Stimulated activated CD8-positive, alpha-beta memory T cell treated with anti-CD3 and anti-CD28 coated beads, Interleukin-4, amount 100 ng/mL, for 1 hour (primary cell): ENCODE data around the gene LAMA3.

Experiments used
- DNase-seq, 2 donors: peaks; one replicate each; pipeline ENCODE4 v3.0.0-alpha.2; 2020; ENCODE audit warnings: low read depth in 2 of 2, low spot score in 1 of 2

LAMA3 gene

GRCh38 chr18:23689031-23689615 is at the start of gene LAMA3:
Gene LAMA3 (plus strand): TSS chr18:23689453. CDS start chr18:23689684, 231 bp downstream.
- no peak for DNase-seq

GRCh38 chr18:23640052-23640451 is 49.2 kb upstream of the LAMA3 start:
- DNase-seq, result no peak

- no peak for DNase-seq
Observed at GRCh38 chr18:23641143-23641720, 48.0 kb upstream of the LAMA3 start.

- DNase-seq, result no peak
Observed at GRCh38 chr18:23641937-23642666, 47.2 kb upstream of the LAMA3 start.

- no peak for DNase-seq
Observed at GRCh38 chr18:23643815-23644490, 45.3 kb upstream of the LAMA3 start.

- DNase-seq, result no peak
Observed at GRCh38 chr18:23645568-23646175, 43.6 kb upstream of the LAMA3 start.

GRCh38 chr18:23646282-23646681 is 43.0 kb upstream of the LAMA3 start:
- no peak for DNase-seq

GRCh38 chr18:23648456-23648855 is 40.8 kb upstream of the LAMA3 start:
- no peak for DNase-seq

GRCh38 chr18:23648940-23649607 is 40.2 kb upstream of the LAMA3 start:
- no peak for DNase-seq

GRCh38 chr18:23650968-23651927 is 38.0 kb upstream of the LAMA3 start:
- no peak for DNase-seq

- no peak for DNase-seq
Observed at GRCh38 chr18:23652232-23652631, 37.0 kb upstream of the LAMA3 start.

GRCh38 chr18:23658285-23658684 is 31.0 kb upstream of the LAMA3 start:
- DNase-seq, result no peak

GRCh38 chr18:23661735-23662308 is 27.4 kb upstream of the LAMA3 start:
- DNase-seq, result no peak

GRCh38 chr18:23662309-23663263 is 26.7 kb upstream of the LAMA3 start, which contains the start of gene ANKRD29:
Gene ANKRD29 (minus strand): TSS chr18:23662911. CDS start chr18:23662730, 181 bp downstream.
- peak in 1 of 2 donors; percentile 4 for DNase-seq

- DNase-seq, result no peak
Observed at GRCh38 chr18:23664674-23665073, 24.6 kb upstream of the LAMA3 start.

- no peak for DNase-seq
Observed at GRCh38 chr18:23667114-23667513, 22.1 kb upstream of the LAMA3 start.

GRCh38 chr18:23668731-23669130 is 20.5 kb upstream of the LAMA3 start:
- DNase-seq, result no peak

GRCh38 chr18:23669202-23669766 is 20.0 kb upstream of the LAMA3 start:
- DNase-seq, result no peak
